HG02981 (cell line): ENCODE measurements around the gene SYT9.

Source experiments
- ATAC-seq: cut with Tn5 transposase; IDR thresholded peaks from one replicate; pipeline ENCODE4 v1.9.1; 2021; ENCODE audit warnings: mild to moderate bottlenecking, moderate library complexity; ENCODE audit not compliant: unreplicated experiment

The SYT9 gene

DNA sequence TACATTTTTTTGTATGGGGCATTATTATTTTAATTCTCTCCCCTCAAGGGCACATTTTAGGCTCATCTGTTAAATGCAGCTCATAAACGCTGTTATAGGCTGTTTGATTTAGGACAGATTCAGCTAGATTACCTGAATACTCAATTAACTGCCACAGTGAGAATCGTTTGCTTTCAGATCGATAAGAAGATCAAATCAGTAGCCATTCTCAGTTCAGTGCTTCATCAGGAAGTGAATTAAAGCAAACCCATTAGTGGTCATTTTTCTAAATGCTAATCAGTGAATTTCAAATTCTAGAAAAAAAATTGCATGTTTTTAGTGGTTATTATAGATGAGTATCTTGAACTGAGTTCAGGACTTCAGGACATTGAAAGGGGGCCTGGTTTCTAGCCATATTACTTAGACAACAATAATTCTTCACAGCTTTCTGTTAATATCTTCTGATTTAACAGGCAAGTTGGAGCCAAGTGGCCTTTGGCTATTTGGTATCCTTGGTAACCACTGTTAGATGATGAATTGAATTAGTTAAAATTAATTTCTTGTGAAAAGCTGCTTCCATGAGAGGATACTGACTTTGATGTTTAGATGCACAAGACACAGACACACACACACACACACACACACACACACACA, 18.6 kb downstream of the SYT9 start:
- no peak for ATAC-seq

- no peak for ATAC-seq
Observed at GRCh38 chr11:7272373-7272772, 20.7 kb downstream of the SYT9 start.

DNA sequence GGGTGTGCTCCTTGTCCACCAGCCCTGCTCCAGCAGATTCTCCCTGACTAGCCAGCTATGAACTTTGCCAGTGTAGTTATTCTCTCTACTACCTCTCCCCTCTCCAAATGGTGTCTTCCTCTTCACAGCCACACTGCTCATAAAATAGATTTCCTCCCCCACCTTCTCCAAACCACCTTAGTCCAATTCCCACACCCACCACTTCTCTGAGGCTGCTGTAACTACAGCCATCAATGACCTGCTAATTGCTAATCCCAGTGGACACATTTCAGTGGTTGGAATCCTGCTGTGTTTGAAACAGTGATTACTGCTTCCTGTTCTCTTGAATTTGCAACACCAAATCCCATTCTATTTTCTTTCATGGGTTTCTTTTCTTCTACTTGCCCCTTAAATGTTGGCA, 23.4 kb downstream of the SYT9 start:
- no peak for ATAC-seq

- peak; percentile 73 for ATAC-seq
Observed at GRCh38 chr11:7278314-7278917, 26.7 kb downstream of the SYT9 start.

- ATAC-seq = no peak
Observed at GRCh38 chr11:7279676-7280075, 28.0 kb downstream of the SYT9 start.

DNA sequence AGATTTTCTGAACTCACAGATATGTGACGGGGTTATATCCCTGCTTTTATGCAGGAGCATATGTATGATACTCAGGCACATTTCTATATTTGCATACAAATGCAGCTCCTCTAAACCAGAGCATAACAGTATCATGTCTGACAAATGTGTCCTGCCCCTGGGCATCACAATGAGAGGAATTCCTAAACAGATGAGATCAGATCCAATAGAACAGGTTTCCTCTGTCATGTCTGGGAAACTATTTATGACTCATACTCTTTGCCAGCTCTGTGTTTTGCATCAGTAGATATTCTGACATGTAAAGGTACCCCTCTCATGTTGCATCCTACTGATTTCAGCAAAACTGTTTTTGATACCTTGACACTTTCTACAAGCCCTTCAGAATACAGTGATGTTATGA, 29.4 kb downstream of the SYT9 start:
- no peak for ATAC-seq

DNA sequence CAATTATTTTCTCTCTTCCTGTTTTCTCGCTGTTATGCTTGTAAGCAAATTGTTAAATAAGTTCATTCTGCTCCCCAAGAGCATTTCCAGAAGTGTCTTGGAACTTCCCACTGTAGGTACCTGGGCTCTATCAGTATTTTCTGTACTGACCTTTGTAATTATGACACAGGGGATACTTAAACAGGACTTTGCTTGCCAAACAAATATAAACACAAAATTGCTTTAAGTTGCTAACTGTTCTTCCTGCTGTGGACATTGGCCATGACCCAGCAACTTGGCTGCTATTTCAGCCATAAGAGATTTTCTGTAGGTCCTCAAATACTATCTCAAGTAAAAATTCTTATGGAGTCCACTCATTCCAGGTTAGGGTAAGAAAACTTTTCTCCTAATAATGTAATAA, 30.1 kb downstream of the SYT9 start:
- ATAC-seq = no peak

- no peak for ATAC-seq
Observed at GRCh38 chr11:7286178-7286577, 34.5 kb downstream of the SYT9 start.

DNA sequence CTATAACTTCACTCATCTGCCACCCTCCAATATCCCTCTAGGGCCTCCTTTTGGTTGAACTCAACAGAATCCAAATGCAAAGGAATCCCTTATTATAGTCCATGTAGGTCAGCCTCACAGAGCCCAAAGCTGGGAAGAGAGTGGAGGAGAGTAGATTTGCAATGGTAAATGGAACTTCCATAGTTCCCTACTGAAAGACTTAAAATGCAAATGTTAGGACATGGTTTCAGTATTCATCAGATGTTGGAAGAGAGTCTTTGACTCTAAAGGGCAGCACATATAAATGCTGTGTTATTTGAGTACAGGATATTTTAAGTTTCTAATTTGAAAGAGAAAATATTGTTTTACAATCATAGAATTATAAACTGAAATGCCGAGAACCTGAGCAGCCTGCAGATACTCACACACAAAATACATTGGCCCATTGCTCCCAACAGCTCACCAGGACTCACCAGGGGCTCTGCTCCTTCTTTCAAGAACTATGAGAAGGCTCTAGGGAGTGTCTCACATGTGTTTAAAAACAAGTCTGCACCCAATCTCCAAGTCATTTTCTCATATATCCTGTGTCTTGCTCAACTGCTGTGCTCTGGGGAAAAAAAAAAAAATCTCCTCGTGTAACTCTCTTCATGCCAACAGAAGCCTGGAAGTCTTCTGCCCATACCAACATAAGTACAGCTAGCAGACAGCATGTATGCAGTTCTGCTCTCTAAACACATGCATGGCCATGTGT, 39.6 kb downstream of the SYT9 start:
- ATAC-seq = no peak

GRCh38 chr11:7292922-7293321, 41.2 kb downstream of the SYT9 start:
- no peak for ATAC-seq

GRCh38 chr11:7299393-7299792, 47.7 kb downstream of the SYT9 start:
- ATAC-seq = no peak

DNA sequence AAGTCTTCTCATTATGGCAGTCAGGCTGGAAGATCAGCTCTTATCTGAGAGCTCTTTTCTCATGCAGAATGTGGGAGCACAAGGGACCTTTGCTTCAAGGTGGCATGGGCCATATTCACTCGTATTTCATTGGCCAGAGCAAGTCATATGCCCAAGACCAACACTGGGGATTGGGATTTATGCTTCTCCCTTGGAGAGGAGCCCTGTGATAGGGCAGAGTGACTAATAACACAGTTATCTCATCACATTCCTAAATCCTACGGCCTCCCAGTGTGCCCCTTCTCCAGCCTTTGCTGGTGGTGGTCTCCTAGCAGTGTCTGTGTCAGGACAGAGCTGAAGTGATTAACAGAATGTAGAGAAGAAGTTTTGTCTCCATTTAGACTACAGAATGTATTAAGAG, 48.6 kb downstream of the SYT9 start:
- no peak for ATAC-seq

GRCh38 chr11:7303146-7303545, 51.4 kb downstream of the SYT9 start:
- no peak for ATAC-seq

- ATAC-seq = no peak
Observed at GRCh38 chr11:7306900-7307299, 55.2 kb downstream of the SYT9 start.

GRCh38 chr11:7307836-7308235, 56.1 kb downstream of the SYT9 start:
- no peak for ATAC-seq

DNA sequence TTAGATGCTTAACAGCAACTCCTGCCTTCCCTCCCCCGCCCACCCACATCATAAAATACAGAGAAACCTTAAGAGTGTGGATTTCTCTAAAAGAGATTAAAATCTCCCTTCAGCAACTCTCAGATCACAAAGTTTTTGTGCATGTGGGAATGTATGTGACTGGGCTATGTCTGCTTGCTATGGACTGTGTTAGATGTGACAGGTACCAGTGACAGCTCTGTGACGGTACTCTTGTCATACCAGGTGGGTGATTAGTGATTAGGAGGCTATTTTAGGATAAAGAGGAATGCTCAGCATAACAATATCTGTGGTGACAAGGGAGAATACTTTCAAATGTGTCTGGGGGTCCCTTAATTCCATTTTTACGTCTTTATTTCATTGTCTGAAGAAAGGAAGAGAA, 60.2 kb downstream of the SYT9 start:
- ATAC-seq = no peak

DNA sequence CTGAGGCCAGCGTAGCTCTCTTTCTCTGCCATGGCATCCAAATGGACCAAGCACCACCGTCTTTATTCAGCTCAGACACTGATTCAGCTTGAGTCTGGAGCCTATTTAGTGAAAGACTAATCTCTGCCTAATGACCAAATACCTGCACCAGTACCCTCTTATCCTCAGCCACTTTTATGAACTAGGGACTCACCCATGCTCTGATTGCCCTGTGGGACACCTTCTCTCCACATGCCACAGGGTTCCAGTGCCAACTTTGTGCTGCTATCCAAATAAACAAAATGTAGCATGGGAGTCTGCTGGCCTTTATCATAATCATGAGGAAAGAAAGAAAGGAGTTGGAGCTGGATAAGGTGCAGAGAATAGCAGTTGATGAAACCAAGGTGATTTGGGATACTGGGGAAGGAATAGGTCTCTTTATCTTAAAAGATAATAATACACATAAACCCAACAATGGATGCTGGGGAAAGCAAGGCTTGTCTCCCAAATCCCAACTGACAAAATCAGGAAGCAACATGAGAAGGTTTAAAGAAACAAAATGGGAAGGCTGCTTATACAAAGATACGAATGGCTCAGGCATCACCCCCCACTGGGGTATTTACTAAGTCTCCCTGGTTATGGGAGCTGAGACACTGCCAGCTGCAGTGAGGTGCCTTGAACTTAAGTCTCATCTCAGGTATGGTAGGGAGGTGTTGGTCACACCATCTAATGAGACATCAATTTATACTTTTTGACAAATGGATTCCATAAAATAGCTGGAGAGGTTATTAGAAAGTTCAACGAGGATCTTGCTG, 63.3 kb downstream of the SYT9 start:
- ATAC-seq = no peak

DNA sequence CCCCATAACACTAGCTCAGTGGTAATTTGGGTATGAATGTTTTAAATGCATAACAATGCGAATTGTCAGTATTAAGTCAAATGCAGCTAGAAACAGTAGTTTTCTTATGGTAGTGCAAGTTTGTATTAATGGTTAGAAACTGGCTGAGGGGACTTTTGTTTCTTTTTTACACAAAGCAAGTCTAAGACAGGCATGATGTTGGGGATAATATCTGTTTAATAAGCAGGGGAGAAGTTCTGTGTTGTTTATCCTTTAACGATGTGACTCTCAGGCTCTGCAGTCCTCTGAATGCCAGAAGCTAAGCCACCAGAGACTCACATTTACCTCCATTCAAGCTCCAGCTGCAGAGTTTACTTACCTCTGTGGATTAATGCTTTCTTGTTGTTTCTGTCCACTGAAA, 67.8 kb downstream of the SYT9 start:
- ATAC-seq = no peak

DNA sequence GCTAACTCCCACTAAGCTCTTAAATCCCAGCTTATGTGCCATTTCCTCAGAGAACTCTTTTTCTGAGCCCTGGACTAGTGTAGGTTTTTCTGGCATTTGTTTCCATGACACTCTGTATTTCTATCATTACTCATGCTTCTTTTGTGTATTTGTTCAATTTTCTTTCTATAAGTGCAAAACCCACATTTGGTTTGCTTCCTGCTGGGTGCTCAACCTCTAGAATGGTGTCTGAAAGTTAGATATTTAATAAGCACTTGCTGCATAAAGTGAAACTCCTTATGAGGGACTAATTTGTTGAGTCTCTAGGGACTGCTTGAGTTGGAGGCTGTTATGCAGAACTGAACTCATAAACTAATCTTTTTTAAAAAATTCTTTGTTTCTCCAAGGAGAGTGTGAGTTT, 68.6 kb downstream of the SYT9 start:
- no peak for ATAC-seq

DNA sequence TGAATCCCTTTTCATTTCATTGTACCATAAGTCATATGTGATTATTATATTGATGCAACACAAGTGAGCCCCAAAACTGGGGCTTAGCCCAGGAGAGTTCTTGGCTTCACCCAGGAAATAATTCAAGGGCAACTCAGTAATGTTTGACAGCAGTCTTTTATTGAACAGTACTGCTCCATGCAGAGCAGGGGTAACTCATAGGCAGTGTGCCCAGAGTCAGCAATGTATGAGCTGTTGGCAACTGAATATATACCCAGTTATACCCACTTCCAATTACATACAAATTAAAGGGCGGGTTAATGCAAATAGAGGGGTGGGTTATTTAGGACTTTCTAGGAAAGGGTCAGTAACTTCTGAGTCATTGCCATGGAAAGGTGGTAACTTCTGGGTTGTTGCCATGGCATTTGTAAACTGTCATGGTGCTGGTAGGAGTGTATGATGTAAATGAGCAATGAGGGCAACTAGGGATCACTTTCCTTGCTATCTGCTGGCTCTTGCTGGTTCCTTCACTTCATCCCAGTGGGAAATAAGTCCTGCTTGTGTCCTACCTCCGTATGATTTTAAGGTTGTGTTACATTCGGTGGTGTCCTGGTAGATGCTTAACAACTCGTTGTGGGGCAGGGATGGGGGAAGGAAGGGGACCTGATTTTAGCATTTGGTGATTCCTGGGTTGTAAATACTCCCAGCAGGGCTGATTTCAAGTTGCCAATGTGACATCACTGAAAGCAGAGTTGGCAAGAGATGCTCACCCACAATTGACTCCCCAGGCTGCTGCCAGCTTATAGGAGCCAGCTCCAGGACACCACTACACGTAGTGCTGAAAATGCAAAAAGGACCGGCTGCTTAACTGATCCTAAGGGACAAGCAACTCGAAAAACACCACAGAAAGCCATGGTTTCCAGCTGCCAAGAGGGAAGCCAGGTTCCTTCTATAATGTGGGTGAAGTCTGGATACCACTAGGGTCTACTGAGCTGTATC, 70.1 kb downstream of the SYT9 start:
- ATAC-seq = no peak
